HEK293 (cell line): ENCODE results near the gene BICC1.

Experiments
- GFI1B ChIP-seq: fragments of 450-650 bp; formaldehyde crosslinking; IDR thresholded peaks from 2 replicates; pipeline ENCODE4 v1.5.1; 2016; ENCODE audit warnings: missing biosample characterization, missing genetic modification characterization
- MEIS1 ChIP-seq: sonication (generic); formaldehyde crosslinking; IDR thresholded peaks from 2 replicates; pipeline ENCODE4 v1.8.1; 2022; ENCODE audit warnings: missing genetic modification reagents, mild to moderate bottlenecking, borderline replicate concordance
- MYNN ChIP-seq: fragments of 450-650 bp; formaldehyde crosslinking; IDR thresholded peaks from 2 replicates; pipeline ENCODE4 v1.5.1; 2016; ENCODE audit warnings: missing biosample characterization, missing genetic modification characterization, borderline replicate concordance
- PRDM1 ChIP-seq: fragments of 450-650 bp; formaldehyde crosslinking; IDR thresholded peaks from 2 replicates; pipeline ENCODE4; 2016; ENCODE audit warnings: missing biosample characterization, missing genetic modification characterization
- PRDM4 ChIP-seq: fragments of 450-650 bp; formaldehyde crosslinking; IDR thresholded peaks from 2 replicates; pipeline ENCODE4 v1.5.1; 2017; ENCODE audit warnings: missing biosample characterization, missing genetic modification characterization
- SCRT2 ChIP-seq: fragments of 450-650 bp; formaldehyde crosslinking; IDR thresholded peaks from 2 replicates; pipeline ENCODE4 v1.5.1; 2016; ENCODE audit warnings: missing biosample characterization, missing genetic modification characterization
- SP2 ChIP-seq: fragments of 450-650 bp; formaldehyde crosslinking; IDR thresholded peaks from 2 replicates; pipeline ENCODE4 v1.5.1; 2016; ENCODE audit warnings: missing biosample characterization, missing genetic modification characterization
- ZBTB1 ChIP-seq: fragments of 450-650 bp; formaldehyde crosslinking; IDR thresholded peaks from 2 replicates; pipeline ENCODE4 v1.5.1; 2016; ENCODE audit warnings: missing biosample characterization, missing genetic modification characterization
- ZBTB44 ChIP-seq: fragments of 450-650 bp; IDR thresholded peaks from 2 replicates; pipeline ENCODE4 v1.5.1; 2018; ENCODE audit warnings: missing biosample characterization, mild to moderate bottlenecking, missing genetic modification characterization
- ZNF133 ChIP-seq: fragments of 450-650 bp; formaldehyde crosslinking; IDR thresholded peaks from 2 replicates; pipeline ENCODE4 v1.5.1; 2016; ENCODE audit warnings: missing biosample characterization, missing genetic modification characterization
- ZNF148 ChIP-seq: fragments of 450-650 bp; formaldehyde crosslinking; IDR thresholded peaks from 2 replicates; pipeline ENCODE4 v1.5.0; 2017; ENCODE audit warnings: missing biosample characterization, missing genetic modification characterization, borderline replicate concordance
- ZNF23 ChIP-seq: fragments of 450-650 bp; formaldehyde crosslinking; IDR thresholded peaks from 2 replicates; pipeline ENCODE4 v1.5.1; 2016; ENCODE audit warnings: missing biosample characterization, missing genetic modification characterization, borderline replicate concordance
- ZNF266 ChIP-seq: fragments of 450-650 bp; formaldehyde crosslinking; IDR thresholded peaks from 2 replicates; pipeline ENCODE4 v1.5.1; 2016; ENCODE audit warnings: missing biosample characterization, missing genetic modification characterization, low read depth
- ZNF292 ChIP-seq: fragments of 450-650 bp; formaldehyde crosslinking; IDR thresholded peaks from 2 replicates; pipeline ENCODE4 v1.5.1; 2016; ENCODE audit warnings: low read depth, missing biosample characterization, missing genetic modification characterization, borderline replicate concordance
- ZNF302 ChIP-seq: fragments of 450-650 bp; formaldehyde crosslinking; IDR thresholded peaks from 2 replicates; pipeline ENCODE4 v1.5.1; 2016; ENCODE audit warnings: missing biosample characterization, missing genetic modification characterization, low read depth
- ZNF394 ChIP-seq: fragments of 450-650 bp; formaldehyde crosslinking; IDR thresholded peaks from 2 replicates; pipeline ENCODE4 v1.5.1; 2016; ENCODE audit warnings: missing biosample characterization, missing genetic modification characterization, mild to moderate bottlenecking, moderate library complexity, borderline replicate concordance
- ZNF473 ChIP-seq: fragments of 450-650 bp; formaldehyde crosslinking; IDR thresholded peaks from 2 replicates; pipeline ENCODE4 v1.5.1; 2017; ENCODE audit warnings: missing biosample characterization, missing genetic modification characterization
- ZNF510 ChIP-seq: fragments of 450-650 bp; formaldehyde crosslinking; IDR thresholded peaks from 2 replicates; pipeline ENCODE4 v1.5.1; 2018; ENCODE audit warnings: mild to moderate bottlenecking, missing genetic modification characterization, missing biosample characterization; ENCODE audit not compliant: insufficient replicate concordance
- ZNF529 ChIP-seq: fragments of 450-650 bp; formaldehyde crosslinking; IDR thresholded peaks from 2 replicates; pipeline ENCODE4 v1.5.1; 2017; ENCODE audit warnings: missing genetic modification characterization, missing biosample characterization; ENCODE audit not compliant: insufficient replicate concordance
- ZNF560 ChIP-seq: fragments of 450-650 bp; formaldehyde crosslinking; IDR thresholded peaks from 2 replicates; pipeline ENCODE4 v1.5.1; 2017; ENCODE audit warnings: missing biosample characterization, missing genetic modification characterization, borderline replicate concordance
- ZNF561 ChIP-seq: fragments of 450-650 bp; IDR thresholded peaks from 2 replicates; pipeline ENCODE4 v1.5.1; 2018; ENCODE audit warnings: missing biosample characterization, missing genetic modification characterization, borderline replicate concordance
- ZNF571 ChIP-seq: fragments of 450-650 bp; formaldehyde crosslinking; IDR thresholded peaks from 2 replicates; pipeline ENCODE4 v1.5.0; 2017; ENCODE audit warnings: missing biosample characterization, missing genetic modification characterization
- ZNF623 ChIP-seq: fragments of 450-650 bp; formaldehyde crosslinking; IDR thresholded peaks from 2 replicates; pipeline ENCODE4 v1.5.1; 2016; ENCODE audit warnings: missing biosample characterization, missing genetic modification characterization
- ZSCAN16 ChIP-seq: fragments of 450-650 bp; formaldehyde crosslinking; IDR thresholded peaks from 2 replicates; pipeline ENCODE4 v1.5.1; 2016; ENCODE audit warnings: missing biosample characterization, missing genetic modification characterization
- TF ChIP-seq, protein P1 (sequence below): fragments of 450-650 bp; formaldehyde crosslinking; IDR thresholded peaks from 2 replicates; pipeline ENCODE4 v1.5.1; 2016; ENCODE audit warnings: missing biosample characterization, missing genetic modification characterization
- TF ChIP-seq, protein P2 (sequence below): fragments of 450-650 bp; formaldehyde crosslinking; IDR thresholded peaks from 2 replicates; pipeline ENCODE4 v1.5.1; 2016; ENCODE audit warnings: missing biosample characterization, missing genetic modification characterization
- TF ChIP-seq, protein P3 (sequence below): fragments of 450-650 bp; formaldehyde crosslinking; IDR thresholded peaks from 2 replicates; pipeline ENCODE4 v1.5.1; 2016; ENCODE audit warnings: missing biosample characterization, missing genetic modification characterization

BICC1 gene

GRCh38 chr10:58512491-58513187, at the start of gene BICC1 (continued):
- TF ChIP-seq ZNF473 (tag by site-specific recombination) (no peak), ZNF133 (0 out of 2 replicates have a peak, but pooled peaks have one; percentile 41), PRDM1 (tag by site-specific recombination) (peak; percentile 97), SCRT2 (no peak), SP2 (tag by site-specific recombination) (peak; percentile 19; the same call in 1 of the 2 replicates), PRDM4 (tag by site-specific recombination) (no peak), ZNF394 (no peak), GFI1B (no peak), ZSCAN16 (tag by site-specific recombination) (no peak), ZNF148 (tag by site-specific recombination) (no peak), ZNF302 (tag by site-specific recombination) (no peak), ZNF571 (tag by site-specific recombination) (no peak), ZNF560 (no peak), ZNF529 (no peak), MEIS1 (no peak; the same call in 1 of the 2 replicates), MYNN (tag by site-specific recombination) (no peak), ZNF266 (tag by site-specific recombination) (no peak), ZNF561 (tag by site-specific recombination) (no peak), ZNF623 (tag by site-specific recombination) (no peak), ZNF292 (tag by site-specific recombination) (no peak), ZNF23 (tag by site-specific recombination) (no peak), ZBTB44 (tag by site-specific recombination) (no peak), ZNF510 (no peak), ZBTB1 (tag by site-specific recombination) (no peak)
- TF ChIP-seq, protein P1, sequence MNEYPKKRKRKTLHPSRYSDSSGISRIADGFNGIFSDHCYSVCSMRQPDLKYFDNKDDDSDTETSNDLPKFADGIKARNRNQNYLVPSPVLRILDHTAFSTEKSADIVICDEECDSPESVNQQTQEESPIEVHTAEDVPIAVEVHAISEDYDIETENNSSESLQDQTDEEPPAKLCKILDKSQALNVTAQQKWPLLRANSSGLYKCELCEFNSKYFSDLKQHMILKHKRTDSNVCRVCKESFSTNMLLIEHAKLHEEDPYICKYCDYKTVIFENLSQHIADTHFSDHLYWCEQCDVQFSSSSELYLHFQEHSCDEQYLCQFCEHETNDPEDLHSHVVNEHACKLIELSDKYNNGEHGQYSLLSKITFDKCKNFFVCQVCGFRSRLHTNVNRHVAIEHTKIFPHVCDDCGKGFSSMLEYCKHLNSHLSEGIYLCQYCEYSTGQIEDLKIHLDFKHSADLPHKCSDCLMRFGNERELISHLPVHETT (tag by site-specific recombination) = no peak
- TF ChIP-seq, protein P2, sequence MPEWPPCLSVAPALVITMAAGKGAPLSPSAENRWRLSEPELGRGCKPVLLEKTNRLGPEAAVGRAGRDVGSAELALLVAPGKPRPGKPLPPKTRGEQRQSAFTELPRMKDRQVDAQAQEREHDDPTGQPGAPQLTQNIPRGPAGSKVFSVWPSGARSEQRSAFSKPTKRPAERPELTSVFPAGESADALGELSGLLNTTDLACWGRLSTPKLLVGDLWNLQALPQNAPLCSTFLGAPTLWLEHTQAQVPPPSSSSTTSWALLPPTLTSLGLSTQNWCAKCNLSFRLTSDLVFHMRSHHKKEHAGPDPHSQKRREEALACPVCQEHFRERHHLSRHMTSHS (tag by site-specific recombination) = no peak
- TF ChIP-seq, protein P3, sequence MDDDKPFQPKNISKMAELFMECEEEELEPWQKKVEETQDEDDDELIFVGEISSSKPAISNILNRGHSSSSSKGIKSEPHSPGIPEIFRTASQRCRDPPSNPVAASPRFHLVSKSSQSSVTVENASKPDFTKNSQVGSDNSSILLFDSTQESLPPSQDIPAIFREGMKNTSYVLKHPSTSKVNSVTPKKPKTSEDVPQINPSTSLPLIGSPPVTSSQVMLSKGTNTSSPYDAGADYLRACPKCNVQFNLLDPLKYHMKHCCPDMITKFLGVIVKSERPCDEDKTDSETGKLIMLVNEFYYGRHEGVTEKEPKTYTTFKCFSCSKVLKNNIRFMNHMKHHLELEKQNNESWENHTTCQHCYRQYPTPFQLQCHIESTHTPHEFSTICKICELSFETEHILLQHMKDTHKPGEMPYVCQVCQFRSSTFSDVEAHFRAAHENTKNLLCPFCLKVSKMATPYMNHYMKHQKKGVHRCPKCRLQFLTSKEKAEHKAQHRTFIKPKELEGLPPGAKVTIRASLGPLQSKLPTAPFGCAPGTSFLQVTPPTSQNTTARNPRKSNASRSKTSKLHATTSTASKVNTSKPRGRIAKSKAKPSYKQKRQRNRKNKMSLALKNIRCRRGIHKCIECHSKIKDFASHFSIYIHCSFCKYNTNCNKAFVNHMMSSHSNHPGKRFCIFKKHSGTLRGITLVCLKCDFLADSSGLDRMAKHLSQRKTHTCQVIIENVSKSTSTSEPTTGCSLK (tag by site-specific recombination) = no peak
